AG10803 (cell line): ENCODE results near the gene ESPNL.

Experiments used
- DNase-seq: peaks from one replicate; pipeline ENCODE4 v3.0.0; 2010; ENCODE audit warnings: low read depth
- H3K4me3 ChIP-seq: 2 replicates; pipeline ENCODE4 v1.5.1; 2011; ENCODE audit warnings: mild to moderate bottlenecking, low read length, control low read depth
- TF ChIP-seq, protein P1 (sequence below): conservative IDR thresholded peaks from 2 replicates; pipeline ENCODE4 v1.5.1; 2011; ENCODE audit warnings: mild to moderate bottlenecking, low read length, control low read depth, inconsistent platforms

Gene ESPNL

DNA sequence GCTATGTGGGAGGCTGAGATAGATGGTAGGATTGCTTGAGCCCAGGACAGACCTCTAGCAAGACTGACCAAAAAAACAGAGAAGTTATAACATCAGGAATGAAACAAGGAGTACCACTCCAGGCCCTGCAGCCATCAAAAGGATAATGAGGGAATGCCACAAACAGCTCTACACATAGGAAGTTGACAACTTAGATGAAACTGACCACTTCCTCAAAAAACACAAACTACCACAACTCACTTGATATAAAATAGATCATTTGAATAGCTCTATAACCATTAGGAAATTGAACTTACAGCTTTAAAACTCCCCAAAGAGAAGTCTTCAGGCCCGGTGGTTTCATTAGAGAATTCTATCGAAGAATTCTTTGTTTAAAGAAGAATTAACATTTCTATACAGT is 12.9 kb upstream of the ESPNL start:
- DNase-seq = no peak
- TF ChIP-seq, protein P1, sequence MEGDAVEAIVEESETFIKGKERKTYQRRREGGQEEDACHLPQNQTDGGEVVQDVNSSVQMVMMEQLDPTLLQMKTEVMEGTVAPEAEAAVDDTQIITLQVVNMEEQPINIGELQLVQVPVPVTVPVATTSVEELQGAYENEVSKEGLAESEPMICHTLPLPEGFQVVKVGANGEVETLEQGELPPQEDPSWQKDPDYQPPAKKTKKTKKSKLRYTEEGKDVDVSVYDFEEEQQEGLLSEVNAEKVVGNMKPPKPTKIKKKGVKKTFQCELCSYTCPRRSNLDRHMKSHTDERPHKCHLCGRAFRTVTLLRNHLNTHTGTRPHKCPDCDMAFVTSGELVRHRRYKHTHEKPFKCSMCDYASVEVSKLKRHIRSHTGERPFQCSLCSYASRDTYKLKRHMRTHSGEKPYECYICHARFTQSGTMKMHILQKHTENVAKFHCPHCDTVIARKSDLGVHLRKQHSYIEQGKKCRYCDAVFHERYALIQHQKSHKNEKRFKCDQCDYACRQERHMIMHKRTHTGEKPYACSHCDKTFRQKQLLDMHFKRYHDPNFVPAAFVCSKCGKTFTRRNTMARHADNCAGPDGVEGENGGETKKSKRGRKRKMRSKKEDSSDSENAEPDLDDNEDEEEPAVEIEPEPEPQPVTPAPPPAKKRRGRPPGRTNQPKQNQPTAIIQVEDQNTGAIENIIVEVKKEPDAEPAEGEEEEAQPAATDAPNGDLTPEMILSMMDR = no peak
- no peak overlapping the region for H3K4me3 ChIP-seq

DNA sequence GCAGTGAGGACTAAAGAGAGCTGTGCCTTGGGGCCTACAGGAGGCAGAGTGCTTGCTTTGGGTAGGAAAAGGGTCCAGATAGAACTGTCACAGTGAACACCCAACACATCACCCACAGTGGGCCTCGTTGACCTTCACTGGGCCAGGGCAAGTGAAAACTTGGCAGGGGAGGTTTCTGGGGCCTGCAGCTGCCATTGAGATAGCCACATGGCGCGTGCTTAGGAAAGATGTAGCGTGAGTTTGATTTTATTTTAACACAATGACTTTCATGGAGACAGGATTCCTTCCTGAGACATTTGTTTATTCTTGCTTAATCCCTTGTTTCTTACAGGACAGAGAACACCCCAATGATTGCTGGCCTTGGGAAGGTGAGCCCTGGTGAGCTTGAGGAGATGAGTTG is 9.3 kb upstream of the ESPNL start:
- no peak for DNase-seq
- TF ChIP-seq, protein P1 = no peak
- H3K4me3 ChIP-seq = no peak overlapping the region

DNA sequence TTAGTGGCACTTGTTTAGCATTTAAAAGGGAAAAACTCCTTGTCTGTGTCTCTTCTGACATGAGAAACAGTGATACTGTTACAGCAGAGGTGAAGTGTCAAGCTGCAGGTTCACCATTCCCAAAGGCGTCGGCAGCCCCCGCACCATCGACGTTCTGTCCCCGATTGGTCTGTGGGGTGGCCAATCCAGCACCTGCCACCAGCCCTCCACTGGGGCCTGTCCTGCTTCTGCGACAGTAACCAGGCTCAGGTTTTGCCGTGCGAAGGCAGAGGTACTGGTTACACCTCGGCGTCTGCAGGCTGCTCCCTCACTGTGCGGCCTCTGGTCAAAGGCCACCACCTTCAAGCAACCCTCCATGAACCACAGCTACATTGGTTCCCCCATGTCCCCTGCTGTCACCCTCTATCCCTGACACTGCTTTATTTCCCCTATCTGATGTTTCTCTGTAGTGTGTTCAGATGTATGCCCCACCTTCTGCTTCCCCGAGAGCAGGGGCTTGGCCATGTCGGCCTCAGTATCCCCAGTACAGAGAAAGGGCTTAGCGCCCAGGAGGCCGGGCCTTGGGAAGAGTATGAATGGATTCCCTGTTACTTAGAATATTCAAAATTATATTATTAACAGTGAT is 8.6 kb upstream of the ESPNL start:
- no peak for DNase-seq
- no peak overlapping the region for H3K4me3 ChIP-seq
- TF ChIP-seq, protein P1 = no peak

DNA sequence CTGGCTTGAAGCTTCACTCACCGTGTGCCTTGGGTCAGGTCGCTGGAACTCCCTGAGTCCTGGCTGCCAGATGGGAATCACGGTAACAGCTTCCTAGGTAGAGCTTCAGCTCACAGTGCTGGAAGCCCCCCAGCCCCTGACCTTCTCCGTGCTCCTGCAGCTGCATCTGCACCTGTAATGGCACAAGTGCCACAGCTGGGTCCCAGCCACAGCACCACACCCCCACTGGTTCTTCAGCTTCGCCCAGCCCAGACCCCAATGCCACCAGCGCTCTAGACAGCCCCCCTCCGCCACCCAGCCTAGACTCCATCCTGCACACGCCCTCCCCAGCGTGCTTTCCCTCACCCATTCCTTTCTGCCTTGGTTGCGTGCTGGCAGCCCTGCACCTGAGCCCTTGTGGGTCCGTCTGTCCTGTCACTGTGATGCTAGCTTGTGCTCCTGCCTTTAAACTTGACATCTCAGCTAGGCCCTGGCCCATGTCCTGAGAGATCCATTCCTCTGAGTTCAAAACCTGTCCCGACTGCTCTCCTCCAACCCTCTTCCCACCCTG is 7.6 kb upstream of the ESPNL start:
- DNase-seq = no peak
- TF ChIP-seq, protein P1 = no peak

DNA sequence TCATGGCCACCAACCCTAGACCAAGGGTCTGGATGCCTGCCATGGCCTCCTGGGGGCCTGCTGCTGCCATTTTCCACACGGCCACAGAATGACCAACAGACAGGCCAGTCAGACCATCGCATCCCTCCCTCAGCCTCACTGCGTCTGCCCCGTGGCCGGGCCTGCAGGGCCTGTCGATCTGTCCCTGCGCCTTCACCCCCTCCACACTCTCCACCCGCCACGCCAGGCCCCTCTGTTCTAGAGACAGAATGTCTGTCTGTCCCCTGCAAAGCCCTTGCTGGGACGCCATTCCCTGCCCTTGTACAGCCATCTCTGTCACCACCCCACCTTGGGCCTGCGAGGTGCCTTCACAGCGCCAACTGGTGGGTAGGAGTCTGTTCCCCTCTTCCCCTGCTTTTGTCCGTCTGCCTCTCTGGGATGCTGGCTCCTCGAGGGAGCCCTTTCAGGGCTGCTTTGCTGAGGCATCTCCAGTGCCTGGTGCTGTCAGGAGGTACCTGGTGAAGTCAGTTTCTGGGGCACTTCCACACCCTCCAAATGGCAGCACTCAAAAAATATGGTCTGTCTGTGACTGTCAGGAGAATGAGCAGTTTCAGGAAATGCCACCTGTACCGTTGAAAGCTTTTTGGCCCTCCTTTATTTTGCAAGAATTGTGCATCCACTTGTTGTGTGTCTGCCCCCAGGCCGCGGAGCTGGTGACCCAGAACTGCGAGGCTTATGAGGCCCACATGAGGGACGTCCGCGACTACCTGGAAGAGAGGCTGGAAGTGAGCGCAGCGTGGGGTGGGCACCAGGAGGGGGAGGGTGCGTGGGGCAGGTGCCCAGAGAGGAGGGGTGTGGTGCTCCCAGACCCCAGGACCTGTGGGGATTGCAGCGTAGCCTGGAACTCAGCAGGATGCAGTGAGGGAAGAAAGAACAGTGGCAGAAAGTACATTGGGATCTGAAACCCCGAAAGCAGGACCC is 6.7 kb upstream of the ESPNL start:
- no peak for DNase-seq
- TF ChIP-seq, protein P1 = no peak
- H3K4me3 ChIP-seq = no peak overlapping the region

More for the DNA sequence above, 7.6 kb upstream of the ESPNL start:
- no peak overlapping the region for H3K4me3 ChIP-seq

DNA sequence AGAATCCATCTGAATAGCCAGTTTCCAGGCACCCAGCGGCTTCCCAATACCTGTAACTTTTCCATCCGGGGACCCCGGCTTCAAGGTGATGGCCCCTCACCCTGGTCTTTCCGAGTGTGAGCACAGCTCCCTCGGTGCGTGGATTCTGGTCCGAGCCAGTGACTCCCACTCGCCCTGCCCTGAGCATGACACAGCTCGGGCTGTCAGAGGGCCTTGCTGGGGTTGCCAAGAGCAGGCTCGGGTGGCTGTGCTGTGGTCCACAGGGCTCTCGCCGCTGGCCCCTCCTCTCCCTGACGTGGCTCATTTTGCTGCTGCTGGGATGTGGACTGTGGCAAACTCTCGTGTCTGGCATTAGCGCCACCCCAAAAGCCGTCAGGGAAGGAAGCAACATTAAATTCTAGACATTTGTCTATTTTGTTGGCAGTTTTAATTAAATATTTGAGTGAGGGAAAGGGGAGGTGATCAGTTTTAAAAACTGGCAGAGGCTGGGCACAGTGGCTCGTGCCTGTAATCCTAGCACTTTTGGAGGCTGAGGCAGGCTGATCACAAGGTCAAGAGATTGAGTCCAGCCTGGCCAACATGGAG is 5.6 kb upstream of the ESPNL start:
- no peak overlapping the region for H3K4me3 ChIP-seq
- TF ChIP-seq, protein P1 = no peak
- DNase-seq = no peak
